NT2/D1 (cell line): Measurements from ENCODE around the gene LYPD5.
"Not testable (repeated sequence)": the region's sequence is repeated elsewhere in the genome, so short reads cannot be mapped to it uniquely, and the experiment has no call there.

Experiments
- SUZ12 ChIP-seq: IDR thresholded peaks from 2 replicates; pipeline ENCODE4 v1.6.1; 2011; ENCODE audit not compliant: insufficient read length, insufficient read depth; ENCODE audit errors: extremely low read depth
- YY1 ChIP-seq: IDR thresholded peaks from 2 replicates; pipeline ENCODE4 v1.6.1; 2011; ENCODE audit not compliant: insufficient read length, insufficient read depth
- ZNF274 ChIP-seq: IDR thresholded peaks from 2 replicates; pipeline ENCODE4 v1.6.1; 2011; ENCODE audit warnings: mild to moderate bottlenecking, low read depth, low read length

DNA sequence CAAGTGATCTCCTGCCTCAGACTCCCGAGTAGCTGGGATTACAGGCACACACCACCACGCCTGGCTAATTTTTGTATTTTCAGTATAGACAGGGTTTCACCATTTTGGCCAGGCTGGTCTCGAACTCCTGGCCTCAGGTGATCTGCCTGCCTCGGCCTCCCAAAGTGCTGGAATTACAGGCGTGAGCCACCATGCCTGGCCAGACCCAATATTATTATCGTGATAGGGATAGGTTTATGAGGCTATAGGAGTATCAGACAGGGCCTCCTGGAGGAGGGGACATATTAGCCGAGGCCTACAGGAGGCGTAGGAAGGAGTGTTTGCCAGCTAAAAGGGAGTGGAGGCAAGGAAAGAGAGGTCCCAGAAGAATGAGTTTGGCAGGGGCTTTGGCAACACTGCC, 37.6 kb downstream of the LYPD5 start:
- TF ChIP-seq ZNF274, YY1, SUZ12: not testable (repeated sequence)
